Thyroid gland (tissue), 4 donors: ENCODE results near the gene SUMO4. TPM values are rescaled to one million over a fixed set of nuclear protein-coding genes. Genes with fewer than 3 reads are reported as not detected.

Experiments used
- DNase-seq, 2 donors: peaks; one replicate each; pipeline ENCODE4 v3.0.0-alpha.2; 2019
- H3K27ac ChIP-seq, 3 donors: fragments of 200-600 bp; sonication (generic); 1 replicate in 2 of 3; 2 replicates in 1 of 3; pipeline ENCODE4 v1.5.1; 2016 to 2019; ENCODE audit warnings: mild to moderate bottlenecking in 1 of 3, moderate library complexity in 1 of 3
- H3K27me3 ChIP-seq: fragments of 200-600 bp; sonication (generic); one replicate; pipeline ENCODE4 v1.5.1; 2019
- H3K36me3 ChIP-seq, 2 donors: fragments of 200-600 bp; sonication (generic); one replicate each; pipeline ENCODE4 v1.5.1; 2016 to 2019
- H3K4me1 ChIP-seq, 2 donors: fragments of 200-600 bp; sonication (generic); one replicate each; pipeline ENCODE4 v1.5.1; 2017 to 2019
- H3K4me3 ChIP-seq, 3 donors: fragments of 200-600 bp; sonication (generic); replicated peaks in 1 of 3; 1 replicate in 2 of 3; 2 replicates in 1 of 3; pipeline ENCODE4 v1.5.1; 2016; ENCODE audit warnings: mild to moderate bottlenecking in 1 of 3
- H3K9me3 ChIP-seq: fragments of 200-600 bp; sonication (generic); one replicate; pipeline ENCODE4 v1.5.1; 2017
- POLR2A ChIP-seq, 2 donors: fragments of 450-650 bp; IDR thresholded peaks; one replicate each; pipeline ENCODE4 v1.6.1; 2017; ENCODE audit warnings: antibody characterized with exemption in 2 of 2, mild to moderate bottlenecking in 2 of 2, moderate library complexity in 1 of 2
- WGBS, 2 donors: methylation state at CpG; one replicate each; pipeline ENCODE4 v1.1.5; 2017; 5-methylcytosine and 5-hydroxymethylcytosine counted together
- intact Hi-C: fragments of 100-400 bp; cut with DNase I; formaldehyde crosslinking; loops from one replicate; pipeline ENCODE4 v1.15.1; 2023
- total RNA-seq, 4 donors: library from RNA; depleted of rRNA; stranded (reverse); fragments of >200 nt; gene quantifications; one replicate each; pipeline ENCODE4 v1.2.3, GENCODE V29; 2016
- TF ChIP-seq, protein P1 (sequence below), 6 experiments: fragments of 200-600 bp in 3 of 6; fragments of 450-650 bp in 3 of 6; sonication (generic) in 3 of 6; IDR thresholded peaks; one replicate each; pipeline ENCODE4 v1.5.1; 2016 to 2019; ENCODE audit warnings: antibody characterized with exemption in 6 of 6, mild to moderate bottlenecking in 2 of 6, inconsistent platforms in 1 of 6, moderate library complexity in 1 of 6

The SUMO4 gene
- total RNA-seq, 4 donors from 2014 or later: 3.6 to 9.9 (median 4.7) TPM

DNA sequence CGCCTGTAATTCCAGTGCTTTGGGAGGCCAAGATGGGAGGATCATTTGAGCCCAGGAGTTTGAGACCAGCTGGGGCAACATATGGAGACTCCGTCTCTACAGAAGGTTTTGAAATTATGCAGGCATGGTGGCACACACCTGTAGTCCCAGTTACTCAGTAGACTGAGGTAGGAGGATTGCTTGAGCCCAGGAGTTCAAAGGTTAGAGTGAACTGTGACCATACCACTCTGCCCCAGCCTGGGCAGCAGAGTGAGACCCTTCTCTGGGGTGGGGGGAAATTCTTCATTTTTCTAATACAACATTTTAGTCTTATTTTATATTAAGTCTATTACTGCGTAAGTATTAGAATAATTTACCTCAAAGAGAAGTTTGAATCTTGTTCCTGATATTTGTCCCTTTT is 20.1 kb upstream of the SUMO4 start:
- DNase-seq: no peak
- no peak overlapping the region for H3K27ac ChIP-seq
- no peaks in the 10 kb centered on the region for H3K4me1 ChIP-seq

DNA sequence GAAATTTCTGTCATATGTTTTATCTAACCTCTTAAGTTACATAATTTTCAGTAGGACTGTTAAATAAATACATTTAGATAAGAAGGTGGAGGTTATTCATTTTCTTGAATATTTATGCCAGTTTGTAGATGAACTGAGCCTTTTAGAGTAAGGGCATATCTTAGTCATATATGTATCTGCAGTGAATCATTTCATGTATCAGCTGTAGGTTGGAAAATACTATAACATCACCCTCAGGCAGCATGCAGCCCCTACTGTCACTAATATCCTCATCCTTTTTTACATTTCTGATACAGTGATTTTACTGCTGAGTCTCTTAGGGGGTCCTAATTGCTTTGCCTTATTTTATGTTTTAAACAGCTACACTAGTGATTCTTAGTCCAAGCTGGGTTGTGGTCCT is 19.5 kb upstream of the SUMO4 start:
- TF ChIP-seq, protein P1, sequence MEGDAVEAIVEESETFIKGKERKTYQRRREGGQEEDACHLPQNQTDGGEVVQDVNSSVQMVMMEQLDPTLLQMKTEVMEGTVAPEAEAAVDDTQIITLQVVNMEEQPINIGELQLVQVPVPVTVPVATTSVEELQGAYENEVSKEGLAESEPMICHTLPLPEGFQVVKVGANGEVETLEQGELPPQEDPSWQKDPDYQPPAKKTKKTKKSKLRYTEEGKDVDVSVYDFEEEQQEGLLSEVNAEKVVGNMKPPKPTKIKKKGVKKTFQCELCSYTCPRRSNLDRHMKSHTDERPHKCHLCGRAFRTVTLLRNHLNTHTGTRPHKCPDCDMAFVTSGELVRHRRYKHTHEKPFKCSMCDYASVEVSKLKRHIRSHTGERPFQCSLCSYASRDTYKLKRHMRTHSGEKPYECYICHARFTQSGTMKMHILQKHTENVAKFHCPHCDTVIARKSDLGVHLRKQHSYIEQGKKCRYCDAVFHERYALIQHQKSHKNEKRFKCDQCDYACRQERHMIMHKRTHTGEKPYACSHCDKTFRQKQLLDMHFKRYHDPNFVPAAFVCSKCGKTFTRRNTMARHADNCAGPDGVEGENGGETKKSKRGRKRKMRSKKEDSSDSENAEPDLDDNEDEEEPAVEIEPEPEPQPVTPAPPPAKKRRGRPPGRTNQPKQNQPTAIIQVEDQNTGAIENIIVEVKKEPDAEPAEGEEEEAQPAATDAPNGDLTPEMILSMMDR (IDR thresholded peaks at IDR 0.05): no peak
- no peak for TF ChIP-seq POLR2A (IDR thresholded peaks at IDR 0.05)
- H3K27me3 ChIP-seq: no peaks in the 10 kb centered on the region
- H3K36me3 ChIP-seq: peaks cover 14% of the 10 kb centered on the region in 2 donors
- no peaks in the 10 kb centered on the region for H3K4me1 ChIP-seq
- H3K27ac ChIP-seq: no peak overlapping the region
- H3K9me3 ChIP-seq: no peaks in the 10 kb centered on the region
- DNase-seq: no peak
- H3K4me3 ChIP-seq: no peak overlapping the region
- intact Hi-C loops: no loop called here

More for the DNA sequence above, 20.1 kb upstream of the SUMO4 start:
- intact Hi-C loops: no loop called here
- H3K27me3 ChIP-seq: no peaks in the 10 kb centered on the region
- no peak overlapping the region for H3K4me3 ChIP-seq
- TF ChIP-seq POLR2A (IDR thresholded peaks at IDR 0.05): no peak
- TF ChIP-seq, protein P1 (IDR thresholded peaks at IDR 0.05): no peak
- 96 to 99% methylated on average over 3 of the region's 3 CpGs for WGBS, 2 donors
- H3K9me3 ChIP-seq: no peaks in the 10 kb centered on the region
- H3K36me3 ChIP-seq: peaks cover 14% of the 10 kb centered on the region in 2 donors

DNA sequence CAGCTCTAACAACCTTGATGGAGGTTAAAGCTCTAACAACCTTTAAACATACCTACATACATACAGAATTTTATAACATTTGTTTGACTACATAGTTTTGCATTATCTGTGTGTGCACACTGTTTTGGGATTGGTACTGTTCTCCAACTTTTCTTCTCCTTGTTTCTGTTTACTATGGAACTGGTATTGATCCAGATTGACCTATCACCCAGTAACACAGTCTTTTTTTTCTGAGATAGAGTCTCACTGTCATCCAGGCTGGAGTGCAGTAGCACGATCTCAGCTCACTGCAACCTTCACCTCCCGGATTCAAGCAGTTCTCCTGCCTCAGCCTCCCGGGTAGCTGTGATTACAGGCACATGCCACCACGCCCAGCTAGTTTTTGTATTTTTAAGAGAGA is 16.7 kb upstream of the SUMO4 start:
- Histone ChIP-seq H3K4me3 (no peak overlapping the region), H3K27me3 (no peaks in the 10 kb centered on the region), H3K9me3 (no peaks in the 10 kb centered on the region), H3K27ac (no peak overlapping the region), H3K36me3 (peaks cover 8% of the 10 kb centered on the region in 2 donors), H3K4me1 (peaks cover 10 to 11% of the 10 kb centered on the region in 2 donors)
- WGBS, 2 donors: 88 to 91% methylated on average over 4 of the region's 4 CpGs
- DNase-seq: no peak
- no peak for TF ChIP-seq POLR2A (IDR thresholded peaks at IDR 0.05)
- TF ChIP-seq, protein P1 (IDR thresholded peaks at IDR 0.05): no peak
- intact Hi-C loops: no loop called here

DNA sequence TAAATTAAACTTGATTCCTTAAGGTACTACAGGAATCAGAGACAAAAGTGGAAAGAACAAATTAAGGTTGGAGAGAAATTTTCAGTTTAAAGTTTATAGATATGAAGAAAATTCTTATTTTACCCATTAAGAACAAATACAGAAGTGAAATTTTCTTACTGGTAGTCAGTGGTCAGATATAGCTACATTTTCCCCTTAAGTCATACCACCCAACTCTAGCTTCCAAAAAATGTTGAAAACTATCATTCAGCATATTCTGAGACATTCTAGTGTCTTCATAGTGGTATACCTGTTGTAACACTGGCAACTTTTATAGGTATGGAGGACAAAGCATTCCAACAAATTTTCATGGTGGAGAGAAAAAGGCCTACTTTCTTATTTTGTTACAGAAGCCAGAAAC is 15.6 kb upstream of the SUMO4 start:
- H3K4me1 ChIP-seq: peaks cover 11 to 12% of the 10 kb centered on the region in 2 donors
- intact Hi-C loops: no loop called here
- TF ChIP-seq, protein P1 (IDR thresholded peaks at IDR 0.05): no peak
- TF ChIP-seq POLR2A (IDR thresholded peaks at IDR 0.05): no peak
- no peak overlapping the region for H3K27ac ChIP-seq
- no peaks in the 10 kb centered on the region for H3K36me3 ChIP-seq
- no peak for DNase-seq
- H3K9me3 ChIP-seq: no peaks in the 10 kb centered on the region
- H3K27me3 ChIP-seq: no peaks in the 10 kb centered on the region
- no peak overlapping the region for H3K4me3 ChIP-seq

DNA sequence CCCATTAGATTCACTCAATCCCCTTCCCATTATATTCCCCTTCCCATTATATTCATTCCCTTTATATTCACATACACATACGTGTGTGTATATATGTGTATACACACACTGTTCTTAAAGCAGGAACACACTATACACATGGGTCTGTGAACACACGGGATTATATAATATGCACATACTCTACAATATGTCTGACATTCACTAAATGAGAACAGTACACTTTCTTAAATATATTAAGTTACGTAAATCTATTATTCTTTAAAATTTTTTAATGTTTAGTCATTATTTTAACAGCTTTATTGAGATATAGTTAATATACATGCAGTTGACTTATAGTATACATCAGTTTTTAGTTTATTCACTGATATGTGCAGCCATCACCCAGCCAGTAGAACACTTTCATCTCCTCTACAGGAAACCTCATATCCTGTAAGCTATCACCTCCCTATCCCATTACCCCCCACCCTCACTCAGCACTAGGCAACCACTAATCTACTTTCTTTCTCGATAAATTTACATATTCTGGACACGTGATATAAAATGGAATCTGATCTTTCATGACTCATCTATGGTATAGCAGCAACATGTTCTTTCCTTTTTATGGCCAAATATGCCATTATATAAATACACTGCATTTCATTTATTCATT is 13.9 kb upstream of the SUMO4 start:
- Histone ChIP-seq H3K36me3 (no peaks in the 10 kb centered on the region), H3K9me3 (no peaks in the 10 kb centered on the region), H3K4me3 (no peak overlapping the region), H3K27ac (no peak overlapping the region), H3K27me3 (no peaks in the 10 kb centered on the region), H3K4me1 (peaks cover 11 to 12% of the 10 kb centered on the region in 2 donors)
- intact Hi-C loops: no loop called here
- no peak for DNase-seq
- 97 to 98% methylated on average over 5 of the region's 5 CpGs for WGBS, 2 donors
- TF ChIP-seq, protein P1 (IDR thresholded peaks at IDR 0.05): no peak
- no peak for TF ChIP-seq POLR2A (IDR thresholded peaks at IDR 0.05)
